ENCODE measurements around the gene SPIN1. TPM values are rescaled to one million over a fixed set of nuclear protein-coding genes. Genes with fewer than 3 reads are reported as not detected.
A peak's percentile ranks its signal among the peaks of the same experiment; 100 is the strongest.
"Not testable (repeated sequence)": the region's sequence is repeated elsewhere in the genome, so short reads cannot be mapped to it uniquely, and the experiment has no call there.

The SPIN1 gene
- 100 to 1,000 TPM; 163 to 196 (median 185) TPM for polyA plus RNA-seq (ENCODE audit: insufficient read length in 4 of 4)

GRCh38 chr9:88388203-88388885, at the start of gene SPIN1:
TSS of gene SPIN1 (plus strand) at chr9:88388444. CDS start at chr9:88426540, 38,096 bp downstream.
- DNase-seq (ENCODE audit: low read depth in 4 of 4, low spot score in 3 of 4) = peak in 3 of 4 donors; percentile 66 to 73 (median 67)

DNA sequence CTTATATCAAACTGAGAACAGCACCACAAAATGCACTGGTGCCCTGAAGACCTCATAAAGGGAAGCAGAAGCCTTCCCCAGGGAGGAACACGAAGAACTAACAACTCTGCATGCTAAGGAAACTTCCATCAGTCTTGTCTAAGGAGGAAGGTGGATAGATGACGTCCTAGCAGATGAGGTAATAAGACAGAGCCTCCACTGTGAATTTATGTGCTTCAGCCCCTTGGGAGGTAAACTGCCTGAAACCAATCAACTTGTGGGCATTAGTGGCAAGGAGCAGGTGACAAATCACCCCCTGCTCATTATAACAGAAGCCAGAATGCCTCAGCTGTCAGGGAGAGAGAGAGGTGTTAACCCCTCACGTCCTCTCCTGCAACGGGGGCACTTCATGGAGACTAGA, 48.9 kb upstream of the SPIN1 start:
- no peak for DNase-seq (ENCODE audit: low read depth in 4 of 4, low spot score in 3 of 4)

DNA sequence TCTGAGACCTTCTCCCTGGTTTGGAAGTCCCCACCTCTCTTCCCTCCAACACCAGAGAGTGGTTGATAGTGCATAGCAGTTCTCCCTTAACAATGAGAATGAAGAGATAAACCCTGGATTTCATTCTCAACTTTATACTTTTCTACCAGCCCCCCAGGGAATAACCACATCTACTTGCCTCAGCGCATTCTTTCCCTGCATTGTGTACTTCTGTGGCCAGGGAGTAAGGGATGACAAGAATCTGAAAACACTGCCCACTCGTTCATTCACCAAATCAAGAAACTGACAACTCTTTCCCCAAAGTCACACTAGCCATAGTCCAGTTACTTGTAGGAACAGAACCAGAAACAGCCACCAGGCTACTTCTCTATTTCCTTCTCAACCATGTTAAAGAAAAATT, 46.0 kb upstream of the SPIN1 start:
- DNase-seq (ENCODE audit: low read depth in 4 of 4, low spot score in 3 of 4) = no peak

GRCh38 chr9:88344013-88344412, 44.2 kb upstream of the SPIN1 start:
- no peak for DNase-seq (ENCODE audit: low read depth in 4 of 4, low spot score in 3 of 4)

- DNase-seq (ENCODE audit: low read depth in 4 of 4, low spot score in 3 of 4) = not testable (repeated sequence)
These were observed 37.9 kb upstream of the SPIN1 start for GRCh38 chr9:88350354-88350753.

DNA sequence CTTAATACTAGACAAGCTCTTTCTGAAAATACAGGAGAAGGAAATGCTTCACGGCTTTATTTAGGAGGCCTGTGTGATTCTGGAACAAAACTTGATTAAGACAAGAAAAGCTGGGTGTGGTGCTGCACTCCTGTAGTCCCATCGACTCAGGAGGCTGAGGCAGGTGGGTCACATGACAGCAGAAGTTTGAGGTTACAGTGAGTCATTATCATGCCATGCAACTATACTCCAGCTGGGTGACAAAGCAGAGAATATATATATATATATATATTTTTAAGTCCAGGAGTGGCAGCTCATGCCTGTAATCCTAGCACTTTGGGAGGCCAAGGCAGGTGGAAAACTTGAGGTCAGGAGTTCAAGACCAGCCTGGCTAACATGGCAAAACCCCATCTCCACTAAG, 33.1 kb upstream of the SPIN1 start:
- DNase-seq (ENCODE audit: low read depth in 4 of 4, low spot score in 3 of 4) = no peak

- not testable (repeated sequence) for DNase-seq (ENCODE audit: low read depth in 4 of 4, low spot score in 3 of 4)
These were observed 31.0 kb upstream of the SPIN1 start for GRCh38 chr9:88357250-88357649.

GRCh38 chr9:88358723-88359122, 29.5 kb upstream of the SPIN1 start:
- DNase-seq (ENCODE audit: low read depth in 4 of 4, low spot score in 3 of 4) = no peak

DNA sequence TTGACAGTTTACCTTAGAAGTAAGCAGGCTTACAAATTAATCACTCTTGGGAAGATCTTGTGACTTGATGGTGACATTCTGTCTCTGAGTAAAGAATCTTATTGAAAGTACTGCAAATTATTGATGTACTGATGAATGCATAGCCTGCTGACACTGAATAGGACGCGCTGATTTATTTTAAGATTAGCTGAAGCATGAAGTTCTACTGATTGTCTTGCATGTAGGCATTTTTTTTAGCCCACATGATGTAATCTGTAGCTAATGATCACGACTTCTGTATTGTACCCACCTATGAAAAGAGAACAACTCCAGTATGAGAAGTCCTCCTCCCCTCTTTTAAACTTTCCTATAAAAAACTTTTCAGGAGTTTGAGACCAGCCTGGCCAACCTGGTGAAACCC, 28.3 kb upstream of the SPIN1 start:
- DNase-seq (ENCODE audit: low read depth in 4 of 4, low spot score in 3 of 4) = no peak

DNA sequence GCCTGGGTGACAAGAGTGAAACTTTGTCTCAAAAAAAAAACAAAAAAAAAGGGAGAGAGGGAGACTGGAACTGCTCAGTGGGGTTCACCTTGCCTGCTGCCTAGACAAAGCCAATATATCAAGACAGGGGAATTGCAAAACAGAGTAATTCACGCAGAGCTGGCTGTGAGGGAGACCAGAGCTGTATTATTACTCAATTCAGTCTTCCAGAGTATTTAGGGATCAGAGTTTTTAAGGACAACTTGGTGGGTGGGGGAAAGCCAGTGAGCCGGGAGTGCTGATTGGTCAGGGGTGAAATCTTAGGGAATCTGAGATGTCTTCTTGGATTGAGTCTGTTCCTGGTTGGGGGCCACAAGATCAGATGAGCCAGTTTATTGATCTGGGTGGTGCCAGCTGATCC, 25.6 kb upstream of the SPIN1 start:
- DNase-seq (ENCODE audit: low read depth in 4 of 4, low spot score in 3 of 4) = no peak

DNA sequence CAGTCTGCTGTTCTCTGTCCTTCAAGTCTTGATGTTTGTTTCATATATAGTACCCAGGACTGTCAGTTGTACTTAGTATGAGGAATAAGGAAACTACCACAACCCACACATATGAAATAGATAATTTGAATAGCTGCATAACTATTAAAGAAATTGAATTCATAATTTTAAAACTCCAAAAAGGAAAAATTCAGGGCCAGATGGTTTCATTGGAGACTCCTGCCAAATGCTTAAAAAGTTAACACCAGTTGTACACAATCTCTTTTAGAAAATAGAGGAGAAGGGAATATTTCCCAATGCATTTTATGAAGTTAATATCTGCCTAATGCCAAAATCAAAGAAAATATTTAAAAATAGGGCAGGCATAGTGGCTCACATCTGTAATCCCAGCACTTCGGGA, 24.6 kb upstream of the SPIN1 start:
- no peak for DNase-seq (ENCODE audit: low read depth in 4 of 4, low spot score in 3 of 4)

GRCh38 chr9:88364706-88365105, 23.5 kb upstream of the SPIN1 start:
- no peak for DNase-seq (ENCODE audit: low read depth in 4 of 4, low spot score in 3 of 4)

DNA sequence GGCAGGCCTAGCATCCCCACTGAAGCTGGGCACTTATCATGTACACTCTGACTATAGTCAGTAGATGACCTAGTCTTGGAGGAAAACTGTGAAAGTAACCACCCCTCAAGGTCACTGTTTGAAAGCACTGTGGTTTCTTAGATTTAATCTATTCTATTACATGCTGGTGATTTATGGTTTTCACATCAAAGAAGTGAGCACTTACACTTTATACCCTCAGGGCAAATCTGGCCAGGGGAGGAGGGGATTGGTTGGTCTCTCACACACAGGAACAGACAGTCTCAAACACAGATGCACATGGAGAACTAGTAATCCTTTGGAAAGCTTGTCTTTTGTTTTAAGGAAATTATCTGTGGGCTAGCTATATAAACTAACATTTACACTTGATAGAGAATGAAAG, 17.9 kb upstream of the SPIN1 start:
- DNase-seq (ENCODE audit: low read depth in 4 of 4, low spot score in 3 of 4) = no peak

GRCh38 chr9:88372103-88372654, 16.1 kb upstream of the SPIN1 start:
- DNase-seq (ENCODE audit: low read depth in 4 of 4, low spot score in 3 of 4) = no peak

DNA sequence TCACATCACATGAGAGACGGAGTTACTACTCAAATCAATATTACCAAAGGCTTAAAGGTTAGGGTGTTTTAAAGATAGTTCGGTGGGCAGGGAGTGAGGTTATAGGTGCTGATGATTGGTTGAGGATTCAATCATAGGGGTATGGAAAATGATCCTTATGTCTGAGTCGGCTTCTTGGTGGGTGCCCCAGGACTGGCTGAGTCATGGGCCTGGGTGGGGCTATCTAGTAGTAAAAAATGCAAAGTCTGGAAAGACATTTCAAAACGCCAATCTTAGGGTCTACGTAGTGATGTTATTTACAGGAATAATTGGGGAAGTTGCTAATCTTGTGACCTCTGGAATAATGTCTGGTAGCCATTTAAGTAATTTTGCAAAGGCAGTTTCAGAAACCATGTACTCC, 15.2 kb upstream of the SPIN1 start:
- no peak for DNase-seq (ENCODE audit: low read depth in 4 of 4, low spot score in 3 of 4)

- DNase-seq (ENCODE audit: low read depth in 4 of 4, low spot score in 3 of 4) = no peak
These were observed 9.9 kb upstream of the SPIN1 start for GRCh38 chr9:88378317-88378716.

DNA sequence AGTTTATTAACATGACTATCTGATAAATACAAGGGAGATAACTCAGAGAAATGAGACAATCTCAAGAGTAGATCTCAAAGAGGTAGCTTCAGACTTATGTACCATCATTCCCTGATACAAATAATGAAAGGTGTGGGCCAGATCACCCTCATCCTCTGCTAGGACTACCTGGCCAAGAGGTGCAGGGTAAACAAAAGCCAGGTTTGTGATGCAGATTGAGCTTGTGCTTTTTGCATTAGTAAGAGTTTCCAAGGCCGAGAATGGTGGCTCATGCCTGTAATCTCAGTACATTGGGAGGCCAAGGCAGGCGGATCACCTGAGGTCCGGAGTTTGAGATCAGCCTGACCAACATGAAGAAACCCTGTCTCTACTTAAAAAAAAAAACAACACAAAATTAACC, 8.9 kb upstream of the SPIN1 start:
- DNase-seq (ENCODE audit: low read depth in 4 of 4, low spot score in 3 of 4) = no peak

DNA sequence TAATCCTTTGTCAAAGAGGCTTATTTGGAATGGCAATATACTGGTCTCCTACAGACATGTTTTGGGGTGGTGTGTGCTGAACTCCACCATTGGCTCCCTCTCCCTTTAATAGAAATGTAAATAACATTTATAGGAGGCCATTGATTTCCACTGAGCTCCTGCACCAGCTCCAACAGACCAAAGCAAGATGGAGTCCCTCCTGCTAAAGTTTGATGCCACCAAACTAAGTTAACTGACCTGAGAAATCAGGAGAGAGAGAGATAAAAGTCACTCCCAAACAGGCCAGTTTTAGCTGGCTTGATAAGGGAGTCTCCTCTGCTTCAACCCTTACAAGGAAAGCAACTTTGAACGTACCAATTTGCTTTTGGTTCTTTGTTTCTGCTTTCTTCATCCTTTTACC, 8.1 kb upstream of the SPIN1 start:
- DNase-seq (ENCODE audit: low read depth in 4 of 4, low spot score in 3 of 4) = no peak

- not testable (repeated sequence) for DNase-seq (ENCODE audit: low read depth in 4 of 4, low spot score in 3 of 4)
These were observed 6.9 kb upstream of the SPIN1 start for GRCh38 chr9:88381322-88381721.

- DNase-seq (ENCODE audit: low read depth in 4 of 4, low spot score in 3 of 4) = no peak
These were observed 5.1 kb upstream of the SPIN1 start for GRCh38 chr9:88383176-88383575.

DNA sequence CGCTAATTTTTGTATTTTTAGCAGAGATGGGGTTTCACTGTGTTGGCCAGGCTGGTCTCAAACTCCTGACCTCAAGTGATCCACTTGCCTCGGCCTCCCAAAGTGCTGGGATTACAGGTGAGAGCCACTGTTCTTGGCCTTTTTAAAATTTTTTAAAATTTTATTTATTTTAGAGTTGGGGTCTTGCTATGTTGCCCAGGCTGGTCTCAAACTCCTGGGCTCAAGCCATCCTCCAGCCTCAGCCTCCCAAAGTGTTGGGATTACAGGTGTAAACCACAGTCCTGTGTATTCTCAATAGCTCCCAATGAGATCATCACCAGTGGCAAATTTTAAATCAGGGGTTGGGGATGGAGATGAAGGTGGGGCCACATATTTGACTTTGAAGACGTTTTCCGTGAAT, 2.1 kb upstream of the SPIN1 start:
- DNase-seq (ENCODE audit: low read depth in 4 of 4, low spot score in 3 of 4) = not testable (repeated sequence)

DNA sequence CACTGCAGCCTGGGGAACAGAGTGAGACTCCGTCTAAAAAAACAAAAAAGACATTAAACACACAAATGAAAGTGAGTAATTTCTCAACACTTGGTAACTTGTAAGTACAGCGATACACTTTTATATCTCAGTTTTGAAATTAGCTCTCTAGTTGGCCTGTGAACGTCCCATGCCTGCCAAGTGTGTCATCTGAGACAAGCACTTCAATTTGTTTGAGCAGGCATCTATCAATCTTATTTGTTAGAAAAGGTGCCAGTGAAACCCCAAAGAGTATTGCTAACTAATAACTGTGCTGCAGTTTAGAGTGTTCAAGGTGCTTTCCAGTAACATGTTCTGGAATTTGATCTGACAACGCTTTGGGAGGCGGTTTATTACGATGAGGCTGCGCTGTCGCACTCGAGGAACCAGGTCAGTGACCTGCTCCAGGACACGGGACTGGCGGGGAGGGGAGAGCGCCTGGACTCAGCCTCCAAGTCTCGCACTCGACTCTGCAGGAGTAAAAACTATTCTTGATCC, 1.1 kb upstream of the SPIN1 start:
- DNase-seq (ENCODE audit: low read depth in 4 of 4, low spot score in 3 of 4) = no peak

All from left renal pelvis (tissue), 4 donors.